ENCODE measurements around the gene EFCAB12.
"Not testable (repeated sequence)": the region's sequence is repeated elsewhere in the genome, so short reads cannot be mapped to it uniquely, and the experiment has no call there.

Gene EFCAB12

DNA sequence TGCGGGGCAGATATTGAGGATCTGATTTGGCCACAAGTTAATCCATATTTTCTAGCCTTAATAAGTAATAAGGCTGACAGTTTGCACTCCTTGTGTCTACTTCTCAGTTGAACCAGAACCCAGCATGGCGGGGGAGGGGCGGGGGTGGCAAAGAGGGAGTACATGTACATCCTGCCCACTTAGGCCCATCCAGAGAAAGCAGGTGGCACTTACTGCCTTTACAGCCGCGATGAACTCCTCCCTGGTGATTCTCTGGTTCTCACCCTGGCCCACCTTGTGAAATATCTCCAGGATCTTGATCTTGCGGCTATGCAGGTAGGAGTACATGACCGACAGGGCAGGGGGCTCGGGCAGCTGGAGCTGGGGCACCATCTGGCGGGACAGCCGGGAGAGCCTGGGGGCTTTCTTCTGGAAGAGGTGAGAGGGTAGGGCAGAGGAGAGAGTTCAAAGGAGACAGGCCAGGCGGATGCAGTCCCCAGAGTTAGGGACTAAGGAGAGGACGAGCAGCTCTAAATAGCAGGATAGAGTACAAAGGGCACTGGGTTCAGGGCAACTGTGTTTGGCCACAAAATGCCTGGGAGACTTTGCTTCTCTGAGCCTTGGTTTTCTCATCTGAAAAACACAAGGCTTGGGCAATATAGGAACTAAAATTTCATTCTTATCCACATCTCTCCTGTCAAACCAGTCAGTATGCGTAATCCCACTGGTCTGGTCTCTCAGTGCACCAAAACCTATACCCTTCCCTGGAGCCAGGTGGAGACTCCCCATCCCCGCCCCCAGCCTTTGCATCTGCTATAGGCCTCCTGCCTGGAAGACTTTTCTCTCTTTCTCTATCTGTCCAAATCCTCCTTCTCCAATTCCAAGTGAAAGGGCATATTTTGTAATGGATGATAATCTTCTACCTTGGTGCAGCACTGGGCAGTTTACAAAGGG, 10.1 kb downstream of the EFCAB12 start:
- DNase-seq, result no peak

DNA sequence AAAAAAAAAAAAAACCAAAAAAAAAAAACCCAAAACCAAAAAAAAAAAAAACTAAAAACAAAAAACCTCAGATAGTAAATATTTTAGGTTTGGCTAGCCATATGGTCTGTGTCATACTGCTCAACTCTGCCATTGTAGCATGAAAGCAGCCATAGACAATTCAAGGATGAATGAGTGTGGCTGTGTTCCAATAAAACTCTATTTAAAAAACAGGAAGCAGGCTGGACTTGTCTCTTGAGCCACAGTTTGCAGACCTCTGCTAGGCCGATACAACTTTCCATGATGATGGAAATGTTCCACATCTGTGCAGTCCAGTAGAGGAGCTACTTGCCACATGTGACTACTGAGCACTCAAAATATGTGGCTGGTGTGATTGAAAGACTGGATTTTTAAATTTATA, 11.1 kb downstream of the EFCAB12 start:
- no peak for DNase-seq

DNA sequence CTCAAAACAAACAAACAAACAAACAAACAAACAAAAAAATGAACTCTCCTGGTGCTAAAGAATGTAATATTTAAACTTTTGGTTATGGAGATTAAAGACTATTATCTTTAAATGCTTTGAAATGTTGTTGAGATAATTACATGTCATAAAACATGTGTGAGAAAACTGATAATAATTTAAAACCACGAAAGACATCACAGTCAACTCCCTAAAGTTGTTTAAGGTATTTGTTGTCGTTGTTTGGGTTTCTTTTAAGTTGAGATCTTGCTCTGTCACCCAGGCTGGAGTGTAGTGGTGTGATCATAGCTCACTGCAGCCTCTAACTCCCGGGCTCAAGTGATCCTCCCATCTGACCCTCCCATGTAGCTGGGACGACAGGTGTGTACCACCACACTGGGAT, 12.0 kb downstream of the EFCAB12 start:
- no peak for DNase-seq

DNA sequence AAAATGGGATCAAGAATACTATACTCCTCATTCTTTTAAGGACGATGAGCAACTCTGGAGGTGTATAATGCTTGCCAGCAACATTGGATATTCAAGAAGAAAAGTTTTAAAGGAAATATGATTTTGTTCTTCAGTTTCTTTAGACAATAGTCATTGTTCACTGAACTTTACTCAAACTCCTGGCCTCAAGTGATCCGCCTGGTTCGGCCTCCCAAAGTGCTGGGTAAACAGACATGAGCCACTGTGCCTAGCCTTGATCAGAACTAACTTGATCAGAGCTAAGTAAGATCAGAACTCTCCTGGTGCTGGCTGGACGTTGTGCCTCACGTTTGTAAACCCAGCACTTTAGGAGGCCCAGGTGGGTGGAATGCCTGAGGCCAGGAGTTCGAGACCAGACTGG, 12.6 kb downstream of the EFCAB12 start:
- no peak for DNase-seq

DNA sequence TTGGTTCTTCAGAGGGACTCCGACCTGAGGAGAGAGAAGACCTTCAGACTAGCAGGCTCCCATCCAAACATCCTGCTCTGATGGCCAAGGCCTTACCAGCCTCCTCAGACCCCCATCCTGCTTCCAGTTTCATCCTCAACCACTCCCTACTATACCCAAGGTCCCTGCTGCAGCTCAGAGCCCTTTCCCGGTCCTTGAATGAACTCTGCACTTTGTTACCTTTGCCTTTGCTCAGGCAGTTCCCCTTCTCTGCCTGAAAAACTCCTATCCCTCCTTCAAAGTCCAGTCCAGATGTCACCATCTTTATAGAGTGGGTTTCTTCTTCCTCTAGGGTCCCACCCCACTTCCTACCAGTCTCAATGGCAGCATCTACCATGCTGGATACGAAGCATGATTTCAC, 13.1 kb downstream of the EFCAB12 start:
- no peak for DNase-seq

DNA sequence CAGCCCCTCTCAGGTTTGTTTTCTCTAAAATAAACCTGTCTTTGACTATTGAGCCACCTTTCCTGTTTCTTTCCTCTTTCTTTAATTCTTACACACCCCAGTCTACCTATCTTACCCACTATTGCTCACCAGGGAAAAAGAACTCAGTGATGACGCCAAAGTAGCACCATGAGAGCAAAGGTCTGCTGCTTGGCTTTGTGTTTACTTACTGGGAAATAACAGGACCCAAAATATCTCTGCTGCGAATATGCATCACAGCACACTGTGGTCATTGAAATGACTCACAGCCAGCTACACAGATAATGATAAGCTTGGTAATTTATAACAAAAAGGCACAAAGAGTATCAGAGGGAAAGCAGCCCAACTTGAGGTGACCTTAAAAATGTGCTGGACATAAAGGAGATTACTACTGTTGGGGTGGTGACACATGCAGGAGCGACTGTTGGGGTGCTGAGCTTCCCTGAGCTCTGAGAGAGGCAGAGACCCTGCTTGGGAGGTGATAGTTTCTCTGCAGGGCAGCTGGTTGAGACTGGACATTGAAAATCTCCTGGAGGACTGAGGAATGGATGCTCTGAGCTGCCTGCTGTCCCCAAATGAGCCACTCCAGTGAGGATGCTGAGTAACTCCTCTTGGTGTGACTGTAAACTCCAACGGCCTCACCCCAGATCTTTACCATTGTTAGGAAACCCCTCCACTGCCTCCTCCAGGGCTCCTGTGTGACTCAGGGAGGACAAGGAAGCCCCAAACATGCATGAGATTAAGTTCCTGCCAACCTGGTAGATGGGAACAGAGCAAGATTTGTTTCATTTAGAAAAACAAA, 14.5 kb downstream of the EFCAB12 start:
- peak; percentile 14 for DNase-seq

DNA sequence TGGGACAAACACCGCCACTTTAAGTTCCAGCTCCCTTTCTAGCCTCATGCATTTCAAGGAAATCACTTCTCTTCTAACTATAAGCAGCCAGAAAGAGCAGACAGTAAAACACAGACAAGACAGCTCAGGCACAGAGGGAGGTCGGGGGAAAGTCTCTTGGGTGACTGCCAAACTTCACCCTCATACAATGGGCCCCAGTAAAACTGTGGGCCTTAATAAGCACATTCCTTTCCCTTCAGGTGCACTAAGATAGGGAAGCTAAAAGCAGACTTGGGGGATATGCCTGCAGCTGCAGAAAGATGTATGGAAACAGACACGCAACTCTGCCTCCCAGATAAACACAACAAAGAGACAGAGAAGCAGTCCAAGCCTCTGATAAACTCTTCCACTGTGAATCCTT, 15.2 kb downstream of the EFCAB12 start:
- DNase-seq, result not testable (repeated sequence)

DNA sequence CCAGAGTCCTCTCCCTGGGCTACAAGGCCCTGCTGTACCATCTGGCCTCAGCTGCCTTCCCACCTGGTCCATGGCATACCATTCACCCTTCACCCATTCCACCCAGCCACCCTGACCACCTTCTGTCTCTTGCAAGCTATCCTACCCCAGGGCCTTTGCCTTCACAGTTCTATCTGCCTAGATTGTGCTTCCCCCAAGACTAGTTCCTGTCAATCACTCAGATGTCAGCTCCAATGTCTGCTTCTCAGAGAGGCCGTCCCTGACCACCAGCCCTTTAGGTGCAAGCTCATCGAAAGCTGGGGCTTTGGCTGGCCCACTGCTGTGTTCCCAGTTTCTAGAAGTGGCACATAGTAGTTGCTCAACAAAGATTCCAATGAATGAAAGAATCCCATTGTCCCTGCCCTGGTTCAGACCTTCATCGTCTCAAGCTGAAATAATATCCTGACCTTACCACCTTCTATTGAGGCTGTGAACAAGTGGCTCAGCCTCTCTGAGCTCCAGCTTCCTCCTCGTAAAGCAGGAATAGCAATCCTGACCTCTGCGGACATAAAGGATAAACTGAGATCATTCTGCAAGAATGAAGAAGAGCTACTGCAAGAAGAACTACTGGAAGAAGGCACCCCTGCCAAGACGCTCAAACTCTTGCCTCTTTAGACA, 15.8 kb downstream of the EFCAB12 start:
- no peak for DNase-seq

DNA sequence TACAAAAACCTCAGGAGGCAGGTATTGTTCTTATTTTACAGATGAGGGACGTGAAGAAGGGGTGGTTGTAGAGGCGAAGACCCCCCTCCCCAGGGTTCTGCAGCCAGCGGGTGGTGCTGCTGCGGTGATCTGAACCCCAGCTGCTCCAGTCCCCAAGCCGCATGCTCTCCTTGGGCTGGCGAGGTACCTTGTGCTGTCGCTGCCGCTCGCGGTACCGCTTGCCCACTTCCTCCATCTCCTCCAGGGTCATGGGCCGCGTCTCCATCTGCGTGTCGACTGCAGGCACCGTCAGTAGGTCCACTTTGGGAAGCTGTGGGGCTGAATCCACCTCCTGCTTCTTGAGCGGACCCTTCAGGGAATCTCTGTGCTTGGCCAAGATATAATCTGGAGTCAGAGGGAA, 17.5 kb downstream of the EFCAB12 start:
- DNase-seq, result no peak

DNA sequence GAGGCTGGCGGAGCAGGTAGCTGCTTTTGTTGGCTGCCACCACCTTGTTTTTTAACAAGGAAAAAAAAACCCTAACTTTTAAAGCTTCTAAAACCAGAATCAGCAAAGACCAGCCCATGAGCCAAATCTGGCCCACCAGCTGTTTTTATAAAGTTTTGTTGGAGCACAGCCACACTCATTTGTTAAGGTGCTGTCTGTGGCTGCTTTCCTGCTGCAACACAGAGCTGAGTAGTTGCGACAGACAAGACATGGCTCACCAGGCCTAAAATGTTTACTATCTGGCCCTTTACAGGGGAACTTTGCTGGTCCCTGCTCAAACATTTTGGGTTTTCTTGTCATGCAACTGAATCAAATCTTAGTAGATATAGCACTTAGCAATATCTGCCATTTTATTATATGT, 18.9 kb downstream of the EFCAB12 start:
- no peak for DNase-seq

DNA sequence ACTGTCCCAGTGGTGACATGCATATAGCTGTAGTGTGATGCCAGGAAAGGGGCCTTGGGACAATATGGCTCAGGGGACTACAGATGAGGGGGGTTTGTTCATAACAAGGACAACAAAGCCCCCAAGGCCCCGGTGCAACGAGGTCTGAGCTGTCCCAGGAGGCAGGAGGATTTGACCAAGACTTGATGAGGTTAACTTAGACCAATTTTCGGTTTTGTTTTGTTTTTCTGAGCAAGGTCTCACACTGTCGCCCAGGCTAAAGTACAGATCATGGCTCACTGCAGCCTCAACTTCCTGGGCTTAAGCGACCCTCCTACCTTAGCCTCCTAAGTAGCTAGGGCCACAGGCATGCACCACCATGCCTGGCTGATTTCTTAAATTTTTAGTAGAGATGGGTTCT, 23.8 kb downstream of the EFCAB12 start:
- DNase-seq, result no peak

DNA sequence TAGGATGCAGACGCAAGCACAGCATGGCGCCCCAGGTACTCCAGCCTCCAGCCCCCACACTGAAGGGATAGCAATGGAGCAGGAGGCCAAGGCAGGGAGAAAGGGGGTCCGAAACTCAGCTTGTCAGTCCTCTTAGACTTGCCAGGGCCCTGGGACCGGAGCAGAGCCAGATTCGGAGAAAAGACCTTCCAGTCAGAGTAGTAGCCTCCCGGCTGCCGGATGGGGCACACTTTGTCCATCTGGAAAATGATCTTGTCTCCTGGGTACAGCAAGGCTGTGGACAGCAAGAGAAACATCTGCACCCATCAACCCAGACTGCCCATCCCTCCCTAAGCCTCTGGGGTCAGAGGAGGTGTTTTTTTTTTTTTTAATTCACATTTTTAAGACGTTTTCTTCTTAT, 24.3 kb downstream of the EFCAB12 start:
- no peak for DNase-seq

DNA sequence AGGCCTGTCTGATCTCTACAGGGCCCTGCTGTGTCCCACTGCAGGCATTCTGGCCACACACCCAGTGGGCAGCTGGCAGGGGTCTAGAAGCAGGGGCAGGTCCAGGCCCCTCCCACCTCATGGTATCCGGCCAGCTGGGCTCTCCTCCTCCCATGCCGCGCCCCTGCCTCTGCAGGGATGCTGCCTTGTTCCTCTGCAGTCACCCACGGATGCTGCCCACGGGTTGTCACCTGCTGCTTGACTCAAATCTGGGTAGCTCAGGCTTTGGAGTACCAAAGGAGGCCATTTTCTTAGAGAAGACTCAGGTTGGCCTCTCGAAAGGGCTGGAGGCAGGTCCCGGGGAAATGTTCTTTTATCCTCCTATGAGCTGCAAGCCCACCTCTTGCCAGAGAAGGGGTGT, 25.0 kb downstream of the EFCAB12 start:
- DNase-seq, result no peak

DNA sequence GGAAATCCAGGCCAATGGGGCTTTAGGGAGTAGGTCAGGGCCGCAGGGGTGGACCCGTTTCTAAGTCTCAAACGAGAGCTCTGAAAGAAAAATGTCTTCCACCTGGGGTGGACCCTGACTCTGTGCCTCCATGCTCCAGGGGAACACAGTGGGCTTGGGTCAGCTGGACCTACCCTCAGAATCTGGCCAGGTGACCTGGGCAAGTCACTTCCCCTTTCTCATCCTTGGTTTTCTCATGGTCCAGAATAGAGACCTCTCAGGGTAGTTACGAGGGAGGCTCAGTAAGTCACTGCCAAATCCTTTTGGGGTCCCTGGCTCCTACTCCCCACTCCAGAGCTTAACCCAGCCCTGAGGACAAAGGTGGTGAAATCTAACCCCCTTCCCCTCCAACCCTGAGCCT, 25.8 kb downstream of the EFCAB12 start:
- no peak for DNase-seq

DNA sequence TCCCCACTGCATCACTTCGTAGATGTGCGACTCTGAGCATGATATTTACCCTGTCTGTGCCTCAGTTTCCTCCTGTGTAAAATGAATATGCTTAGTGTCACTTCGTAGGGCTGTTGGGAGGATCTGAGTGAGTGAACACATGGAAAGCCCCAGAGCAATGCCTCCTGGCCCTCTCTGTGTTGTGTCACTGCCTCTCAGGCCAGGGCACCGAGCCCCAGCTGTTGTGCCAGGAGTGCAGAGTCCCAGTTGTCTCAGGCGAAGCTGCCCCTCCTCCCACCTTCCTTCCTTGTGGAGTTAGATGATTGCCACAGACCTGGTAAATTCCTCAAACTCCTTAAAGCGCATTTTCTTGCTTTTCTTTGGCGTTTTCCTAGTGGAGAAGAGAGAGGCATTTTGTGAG, 26.2 kb downstream of the EFCAB12 start:
- DNase-seq, result no peak

DNA sequence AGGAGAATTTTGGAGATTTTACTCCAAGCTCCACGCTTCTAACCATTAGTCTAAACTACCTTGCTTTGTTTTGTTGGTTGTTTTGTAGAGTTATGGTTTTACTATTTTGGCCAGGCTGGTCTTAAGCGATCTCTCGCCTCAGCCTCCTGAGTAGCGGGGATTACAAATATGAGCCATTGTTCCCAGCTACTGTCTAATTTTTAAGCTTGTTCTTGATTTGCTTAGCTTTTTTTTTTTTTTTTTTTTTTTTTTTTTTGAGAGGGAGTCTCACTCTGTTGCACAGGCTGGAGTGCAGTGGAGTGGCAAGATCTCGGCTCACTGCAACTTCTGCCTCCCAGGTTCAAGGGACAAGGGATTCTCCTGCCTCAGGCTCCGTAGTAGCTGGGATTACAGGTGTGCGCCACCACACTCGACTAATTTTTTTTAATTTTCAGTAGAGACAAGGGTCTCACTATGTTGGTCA, 28.5 kb downstream of the EFCAB12 start:
- DNase-seq, result no peak

DNA sequence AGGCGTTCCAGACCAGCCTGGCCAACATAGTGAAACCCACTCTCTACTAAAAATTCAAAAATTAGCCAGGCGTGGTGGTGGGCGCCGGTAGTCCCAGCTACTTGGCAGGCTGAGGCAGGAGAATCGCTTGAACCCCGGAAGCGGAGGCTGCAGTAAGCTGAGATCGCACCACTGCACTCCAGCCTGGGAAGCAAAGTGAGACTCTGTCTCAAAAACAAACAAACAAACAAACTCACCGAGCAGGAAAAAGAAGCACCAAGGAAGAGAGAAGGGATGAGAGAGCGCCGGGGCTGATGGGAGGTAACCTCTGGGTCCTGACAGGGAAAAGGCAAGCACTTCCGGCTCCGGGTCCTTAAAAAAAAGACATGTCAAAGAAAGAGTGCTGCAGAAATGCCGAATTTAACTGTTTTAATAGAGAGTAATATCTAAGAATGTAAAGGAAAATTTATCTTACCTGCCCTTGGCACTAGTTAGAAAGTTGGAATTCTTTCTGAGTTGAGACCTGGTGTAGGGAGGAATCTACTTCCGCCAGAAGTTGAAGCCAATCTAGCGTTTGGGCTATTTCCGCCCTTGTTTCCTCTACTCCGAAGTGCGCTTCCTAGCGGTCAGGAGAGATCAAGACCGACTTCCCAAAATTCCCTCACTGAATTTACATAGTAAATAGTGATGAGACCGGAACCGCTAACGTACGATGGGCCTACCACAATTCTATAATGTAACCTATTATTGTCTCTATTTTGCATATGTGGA, 29.1 kb downstream of the EFCAB12 start:
- peak; percentile 91 for DNase-seq

DNA sequence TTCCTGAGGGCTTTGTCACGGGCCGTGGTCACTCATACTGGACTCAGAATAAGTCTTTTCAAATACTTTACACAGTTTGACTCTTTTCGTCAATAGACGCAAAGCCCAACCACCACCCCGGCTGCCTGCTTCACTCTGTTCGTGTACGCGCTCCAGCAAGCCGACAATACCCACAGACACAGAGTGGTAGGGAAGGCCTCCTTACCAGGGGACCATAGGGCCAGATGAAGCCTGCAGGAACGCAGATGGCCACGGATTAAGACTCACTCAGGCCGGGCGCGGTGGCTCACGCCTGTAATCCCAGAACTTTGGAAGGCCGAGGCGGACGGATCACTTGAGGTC, 29.7 kb downstream of the EFCAB12 start:
- DNase-seq, result peak; percentile 6

DNA sequence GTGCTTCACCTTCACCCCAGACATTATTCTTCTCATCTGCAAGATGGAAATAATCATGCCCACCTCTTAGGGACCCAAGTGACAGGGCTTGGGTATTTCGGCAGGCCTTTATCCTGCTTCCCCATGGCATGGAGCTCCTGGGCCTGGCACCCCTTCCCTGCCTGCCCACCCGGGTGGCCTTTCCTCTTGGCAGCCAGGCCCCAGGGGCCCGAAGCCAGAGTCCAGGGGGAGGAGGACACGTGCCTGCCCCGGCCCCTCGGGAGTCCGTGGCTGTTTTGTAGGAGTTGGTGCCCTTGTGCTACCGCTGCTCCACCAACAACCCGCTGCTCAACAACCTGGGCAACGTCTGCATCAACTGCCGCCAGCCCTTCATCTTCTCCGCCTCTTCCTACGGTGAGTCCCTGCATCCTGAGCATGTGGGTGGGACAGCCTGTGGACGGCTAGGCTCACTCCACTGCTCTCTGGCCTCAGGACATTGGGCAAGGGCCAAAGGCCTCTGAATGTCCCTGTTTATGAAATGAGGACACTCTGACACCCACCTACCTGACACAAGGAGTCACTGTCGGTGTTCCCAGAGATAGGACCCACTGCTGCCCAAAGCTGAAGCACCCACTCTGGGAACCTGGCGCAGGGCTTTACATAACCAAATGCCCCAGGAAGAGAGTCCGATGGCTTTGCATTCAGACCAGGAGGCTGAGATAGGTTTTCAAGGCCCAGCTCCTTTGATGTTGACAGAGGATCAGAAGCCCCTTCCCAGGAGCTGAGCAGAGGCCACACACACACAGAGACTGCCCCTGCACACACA, 34.5 kb downstream of the EFCAB12 start:
- DNase-seq, result not testable (repeated sequence)

DNA sequence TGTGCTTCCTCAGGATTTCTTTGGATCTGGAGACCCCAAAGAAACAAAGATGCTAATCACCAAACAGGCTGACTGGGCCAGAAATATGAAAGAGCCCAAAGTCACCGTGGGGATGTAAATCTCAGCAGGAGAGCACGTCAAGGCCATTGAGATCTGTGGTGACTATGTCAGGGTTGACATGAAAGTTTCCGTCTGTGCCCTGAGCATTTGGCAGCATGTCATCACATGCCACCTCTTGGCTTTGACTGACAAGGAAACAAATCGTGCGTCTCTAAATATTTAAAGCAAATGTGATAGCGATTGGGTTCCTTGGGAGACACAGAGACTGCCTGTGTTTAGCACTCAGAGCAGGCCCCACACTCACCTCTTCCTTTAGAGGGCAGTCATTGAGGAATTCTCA, 35.2 kb downstream of the EFCAB12 start:
- DNase-seq, result no peak

DNA sequence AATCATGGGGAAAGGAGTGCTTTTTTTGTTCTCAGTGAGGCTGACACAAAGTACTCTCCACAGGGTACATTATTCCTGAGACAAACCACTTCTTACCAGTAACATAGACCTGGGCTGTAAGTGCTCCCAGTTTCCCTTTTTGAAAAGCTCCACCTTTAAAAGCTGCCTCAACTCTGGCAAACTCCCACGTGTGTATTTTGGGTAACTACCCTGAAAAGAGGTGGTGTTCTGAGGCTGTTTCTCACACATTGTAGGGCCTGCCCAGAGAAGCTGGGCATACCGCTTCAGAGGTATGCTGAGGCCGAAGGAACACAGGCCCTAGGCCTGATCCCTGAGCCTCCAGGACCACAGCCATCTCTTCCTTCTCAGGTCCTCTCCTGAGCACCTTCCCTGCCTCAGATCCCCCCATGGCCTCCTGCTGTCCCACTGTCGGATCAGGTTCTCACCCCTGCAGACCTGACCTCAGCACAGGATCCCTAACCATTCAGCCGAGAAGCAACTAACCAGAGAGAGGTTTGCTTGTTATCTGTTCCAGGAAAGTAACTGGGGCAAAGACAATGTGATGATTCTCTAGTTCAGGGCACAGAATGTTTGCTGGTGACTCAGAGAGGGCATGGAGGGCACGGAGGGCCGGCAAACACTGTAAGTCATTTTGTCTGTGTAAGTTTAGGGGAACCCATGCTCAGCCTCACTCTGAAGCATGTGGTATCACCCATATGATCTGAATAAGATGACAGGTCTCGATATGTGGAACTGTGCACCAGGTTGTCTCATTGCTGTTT, 36.1 kb downstream of the EFCAB12 start:
- not testable (repeated sequence) for DNase-seq
